ENCODE data around the gene SLC24A1.
"Not testable (repeated sequence)": the region's sequence is repeated elsewhere in the genome, so short reads cannot be mapped to it uniquely, and the experiment has no call there.

The SLC24A1 gene

GRCh38 chr15:65621638-65622037 is at the start of gene SLC24A1:
Gene SLC24A1, plus strand, starts transcription at chr15:65621938. Its CDS starts 2,143 bp downstream, at chr15:65624081.
- DNase-seq, result no peak

- DNase-seq, result no peak
Observed at GRCh38 chr15:65571971-65572370, 49.8 kb upstream of the SLC24A1 start.

- DNase-seq, result no peak
Observed at GRCh38 chr15:65576664-65577063, 45.1 kb upstream of the SLC24A1 start.

- no peak for DNase-seq
Observed at GRCh38 chr15:65577129-65577996, 44.4 kb upstream of the SLC24A1 start.

DNA sequence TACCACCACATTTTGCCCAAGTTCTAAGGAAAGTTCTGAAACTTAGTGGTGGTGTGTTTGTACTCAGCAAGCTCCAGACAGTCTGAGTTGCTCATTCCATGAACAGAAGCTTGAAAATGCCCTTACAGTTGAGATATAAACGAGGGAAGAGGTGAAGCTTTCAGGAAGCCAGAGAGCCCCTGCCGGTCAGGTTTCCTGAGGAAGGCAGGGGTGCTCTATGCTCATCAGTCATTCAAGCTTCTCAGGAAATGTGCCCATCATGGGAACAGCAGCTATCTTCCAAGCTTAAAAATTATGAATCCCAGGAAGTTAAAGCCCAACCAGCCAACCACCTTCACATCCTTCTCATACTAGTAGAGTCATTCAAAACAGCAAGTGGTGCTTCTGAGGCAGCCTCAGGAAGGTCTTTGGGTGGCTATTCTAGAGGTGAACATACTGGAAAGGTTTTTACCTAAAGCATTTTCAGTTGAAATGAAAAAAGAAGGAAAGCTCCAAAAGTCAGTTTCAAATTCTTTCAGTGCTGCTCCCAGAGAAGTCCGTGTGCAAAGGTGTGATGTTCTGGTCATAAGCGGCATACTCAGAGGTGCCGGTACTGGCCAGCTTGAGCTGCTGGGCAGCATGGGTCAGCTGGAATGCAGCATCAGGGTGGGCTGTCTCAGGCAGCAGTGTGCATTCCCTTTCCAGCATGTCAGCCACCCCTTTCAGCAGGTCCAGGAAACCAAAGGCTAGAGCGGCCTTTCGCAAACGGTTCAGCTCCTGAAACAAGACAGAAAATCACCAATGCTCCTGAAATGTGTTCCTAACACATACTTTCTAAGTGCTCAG is 42.6 kb upstream of the SLC24A1 start:
- DNase-seq, result no peak

DNA sequence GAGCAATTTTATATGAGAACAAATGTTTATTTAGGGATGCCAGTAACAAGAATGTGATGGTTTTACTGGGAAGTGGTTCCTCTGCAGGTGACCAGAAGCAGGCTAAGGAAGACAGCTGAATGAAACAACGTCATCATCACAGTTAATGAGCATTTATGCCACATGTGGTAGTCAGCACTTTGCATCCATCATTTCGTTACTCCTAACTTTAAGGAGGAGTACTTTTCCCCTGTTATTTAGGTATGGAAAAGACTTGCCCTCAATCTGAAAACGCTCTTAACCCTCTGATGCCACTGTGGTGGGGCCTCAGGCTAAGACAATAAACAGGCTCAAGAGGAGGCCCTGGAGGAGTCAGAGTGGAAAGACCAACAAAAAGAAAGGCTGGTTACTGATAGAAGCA is 42.0 kb upstream of the SLC24A1 start:
- DNase-seq, result no peak

- DNase-seq, result no peak
Observed at GRCh38 chr15:65580287-65580686, 41.5 kb upstream of the SLC24A1 start.

- peak; percentile 12 for DNase-seq
Observed at GRCh38 chr15:65583701-65584100, 38.0 kb upstream of the SLC24A1 start.

- DNase-seq, result no peak
Observed at GRCh38 chr15:65584241-65584640, 37.5 kb upstream of the SLC24A1 start.

GRCh38 chr15:65587094-65587493 is 34.6 kb upstream of the SLC24A1 start:
- no peak for DNase-seq

DNA sequence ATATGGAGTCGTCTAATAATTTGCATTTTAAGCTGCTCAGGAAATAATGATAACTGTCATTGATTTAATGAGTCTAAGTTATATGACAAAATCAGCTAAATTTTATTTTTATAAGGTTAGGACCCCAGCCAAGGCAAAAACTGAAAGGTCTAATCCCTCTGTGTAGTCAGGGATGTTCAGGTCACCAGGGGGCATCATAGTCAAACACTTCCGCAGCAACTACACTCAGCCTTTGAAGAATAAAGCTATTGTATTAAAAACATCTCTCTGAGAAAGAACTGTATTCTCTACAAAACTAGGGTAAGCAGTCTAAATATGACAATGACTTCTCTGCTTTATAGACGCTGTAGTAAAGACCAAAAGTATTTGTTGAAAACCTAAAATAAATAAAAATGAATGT is 25.8 kb upstream of the SLC24A1 start:
- DNase-seq, result no peak

- no peak for DNase-seq
Observed at GRCh38 chr15:65598468-65598867, 23.3 kb upstream of the SLC24A1 start.

- no peak for DNase-seq
Observed at GRCh38 chr15:65599677-65600076, 22.1 kb upstream of the SLC24A1 start.

- no peak for DNase-seq
Observed at GRCh38 chr15:65603134-65603533, 18.6 kb upstream of the SLC24A1 start.

DNA sequence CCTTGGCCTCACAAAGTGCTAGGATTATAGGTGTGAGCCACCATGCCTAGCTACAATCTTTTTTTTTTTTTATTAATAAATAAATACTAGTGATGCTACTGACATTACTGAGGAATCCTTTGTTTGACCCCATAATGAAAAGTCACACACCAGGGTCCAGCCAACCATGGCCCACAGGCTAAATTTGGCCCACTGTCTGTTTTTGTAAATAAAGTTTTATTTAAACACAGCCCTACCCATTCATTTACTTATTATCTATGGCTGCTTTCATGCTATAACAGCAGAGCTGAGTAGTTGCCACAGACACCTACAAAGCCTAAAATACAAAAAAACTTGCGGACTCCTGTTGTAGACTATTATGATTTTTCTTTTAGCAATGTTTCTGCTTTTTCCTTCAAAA is 18.2 kb upstream of the SLC24A1 start:
- no peak for DNase-seq

DNA sequence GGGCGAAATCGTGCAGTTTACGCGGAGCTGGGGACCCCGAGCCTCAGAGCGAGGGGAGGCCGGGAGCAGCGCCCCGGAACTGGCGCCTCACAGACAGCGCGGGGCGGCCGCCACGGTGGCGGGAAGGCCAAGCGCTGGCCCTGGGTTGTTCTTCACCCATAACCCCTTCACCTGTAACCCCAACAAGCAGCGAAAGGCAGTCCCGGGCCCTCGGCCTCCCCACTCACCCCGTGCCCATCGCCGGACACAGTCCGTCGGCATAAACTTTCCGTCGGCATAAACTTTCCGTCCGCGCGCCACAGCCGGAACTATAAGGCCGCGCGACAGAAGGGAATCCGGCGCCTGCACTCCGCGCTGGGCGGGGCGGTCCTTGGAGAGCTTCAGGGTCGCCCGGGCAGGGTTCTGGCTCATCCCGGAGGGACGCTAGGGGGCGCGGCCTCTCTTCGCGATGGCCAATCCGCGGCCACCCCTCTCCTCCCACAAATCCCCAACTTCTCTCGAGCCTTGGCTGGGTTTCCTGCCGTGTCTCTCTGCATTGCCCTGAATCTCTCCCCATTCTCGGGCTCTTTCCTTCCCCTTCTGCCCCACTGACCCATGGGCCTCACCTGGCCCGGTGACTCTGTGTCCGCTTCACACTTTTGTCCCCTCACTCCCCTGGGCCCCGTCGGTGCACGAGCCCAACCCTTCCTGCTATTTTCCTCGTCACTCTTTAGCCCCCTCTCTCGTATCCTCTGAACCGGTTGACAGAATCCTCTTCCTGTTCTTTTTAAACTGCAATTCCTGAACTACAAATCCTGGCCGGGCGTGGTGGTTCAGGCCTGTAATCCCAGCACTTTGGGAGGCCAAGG is 10.6 kb upstream of the SLC24A1 start, which contains the start of gene INTS14:
TSS of gene INTS14 (minus strand) at position 261 of the 848 bp plus-strand sequence. CDS start 3,751 bp downstream, outside the sequence.
- peak; percentile 87 for DNase-seq

GRCh38 chr15:65611888-65612615 is 9.7 kb upstream of the SLC24A1 start:
- peak; percentile 37 for DNase-seq

DNA sequence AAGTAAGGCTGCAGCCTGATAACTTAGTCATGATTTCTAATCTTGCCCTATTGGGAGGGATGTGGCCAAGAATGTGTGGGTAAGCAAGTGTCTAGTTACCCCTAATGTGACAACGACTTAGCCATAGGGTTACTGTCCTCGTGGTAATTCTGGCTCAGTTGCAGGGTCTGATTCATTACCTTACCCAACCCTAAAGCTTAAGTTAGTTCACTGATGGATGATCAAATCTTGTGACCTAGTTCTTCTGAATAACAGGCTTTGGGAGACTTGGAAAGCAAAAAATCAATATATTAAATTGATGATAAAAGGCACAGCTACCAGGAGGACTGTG is 9.2 kb upstream of the SLC24A1 start:
- no peak for DNase-seq

DNA sequence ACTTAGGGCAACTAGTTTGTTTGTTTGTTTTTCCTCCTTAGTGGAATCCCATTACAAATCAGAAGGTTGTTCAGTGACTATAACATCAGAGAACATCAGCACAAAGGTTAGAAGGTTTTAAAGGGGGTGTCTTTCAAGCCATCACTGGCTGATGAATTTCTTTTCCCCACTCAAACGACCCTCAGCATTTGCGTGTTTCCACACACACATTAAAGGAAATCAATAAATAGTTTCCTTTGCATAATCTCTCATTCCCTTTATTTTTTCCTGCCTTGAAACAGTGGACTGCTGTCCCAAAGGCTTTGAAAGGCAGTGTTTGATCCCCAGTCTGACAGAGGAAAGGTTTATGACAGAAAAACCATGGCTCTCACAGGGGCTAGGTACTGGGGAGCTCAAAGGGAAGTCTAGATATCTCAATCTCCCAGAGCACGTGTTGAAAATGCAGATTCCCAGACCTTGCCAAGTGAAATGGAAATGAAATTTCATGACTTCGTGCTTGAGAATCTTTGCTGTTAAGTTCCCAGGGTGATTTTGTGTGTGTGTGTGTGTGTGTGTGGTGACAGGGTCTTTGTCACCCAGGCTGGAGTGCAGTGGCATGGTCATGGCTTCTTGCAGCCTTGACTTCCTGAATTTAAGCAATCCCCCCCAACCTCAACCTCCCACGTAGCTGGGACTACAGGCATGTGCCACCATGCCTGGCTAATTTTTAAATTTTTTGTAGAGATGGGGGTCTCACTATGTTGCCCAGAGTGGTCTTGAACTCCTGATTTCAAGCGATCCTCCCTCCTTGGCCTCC is 8.6 kb upstream of the SLC24A1 start:
- peak; percentile 34 for DNase-seq

- not testable (repeated sequence) for DNase-seq
Observed at GRCh38 chr15:65615887-65616286, 5.9 kb upstream of the SLC24A1 start.

GRCh38 chr15:65618560-65619109 is 3.1 kb upstream of the SLC24A1 start:
- no peak for DNase-seq

Data from GF-D8 (cell line).